Activated T-cell treated with anti-CD3 and anti-CD28 coated beads for 1 hour (primary cell): ENCODE measurements around the gene PRAMEF13.
"Not testable (repeated sequence)": the region's sequence is repeated elsewhere in the genome, so short reads cannot be mapped to it uniquely, and the experiment has no call there.

Source experiments
- DNase-seq: peaks from one replicate; pipeline ENCODE4 v3.0.0-alpha.2; 2020; ENCODE audit warnings: low read depth

The PRAMEF13 gene

GRCh38 chr1:13165531-13165930 is 35.7 kb downstream of the PRAMEF13 start, which contains the start of gene HNRNPCL4:
TSS of gene HNRNPCL4 (minus strand) at chr1:13165631. CDS start at chr1:13165467, 164 bp downstream.
- not testable (repeated sequence) for DNase-seq

DNA sequence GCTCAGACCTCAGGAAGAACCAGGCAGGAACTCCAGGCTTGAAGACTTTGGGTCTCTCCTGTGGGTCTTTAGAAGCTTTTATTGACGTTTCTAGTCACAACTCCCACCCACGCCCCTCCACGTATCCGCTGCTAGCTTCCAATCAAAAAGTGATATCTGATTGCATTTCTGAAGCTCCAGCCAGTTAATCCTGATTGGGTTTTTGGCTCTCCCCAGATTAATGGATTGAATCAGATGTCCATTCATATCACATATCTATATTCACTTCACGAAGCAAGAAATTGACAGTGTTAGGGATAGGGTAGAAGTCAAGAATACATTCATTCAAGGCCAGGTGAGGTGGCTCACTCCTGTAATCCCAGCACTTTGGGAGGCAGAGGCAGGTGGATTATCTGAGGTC is 45.3 kb downstream of the PRAMEF13 start, which contains the start of gene PRAMEF26:
TSS of gene PRAMEF26 (minus strand) at position 101 of the 400 bp plus-strand sequence. CDS start 2,914 bp downstream, outside the sequence.
- DNase-seq = not testable (repeated sequence)
